Ovary (tissue), 9 donors: ENCODE measurements around the gene DLX6. TPM values are rescaled to one million over a fixed set of nuclear protein-coding genes. Genes with fewer than 3 reads are reported as not detected.

Experiments
- DNase-seq, 5 donors: peaks; one replicate each; pipeline ENCODE4 v3.0.0-alpha.2; 2019 to 2020
- H3K27ac ChIP-seq, 2 donors: fragments of 200-600 bp; one replicate each; pipeline versions ENCODE4 v1.5.1 to v1.8.0; 2019 to 2022
- H3K27me3 ChIP-seq: fragments of 200-600 bp; one replicate; pipeline ENCODE4 v1.8.0; 2022
- H3K36me3 ChIP-seq: fragments of 200-600 bp; sonication (generic); one replicate; pipeline ENCODE4 v1.5.1; 2019
- H3K4me1 ChIP-seq: one replicate; pipeline ENCODE4 v1.8.1; 2013; ENCODE audit warnings: mild to moderate bottlenecking, moderate library complexity; ENCODE audit not compliant: insufficient read depth
- H3K4me3 ChIP-seq: fragments of 200-600 bp; sonication (generic); one replicate; pipeline ENCODE4 v1.5.1; 2017
- H3K9me3 ChIP-seq, 2 donors: fragments of 200-600 bp in 1 of 2; sonication (generic) in 1 of 2; one replicate each; pipeline versions ENCODE4 v1.5.1 to v1.8.1; 2013 to 2019; ENCODE audit warnings: mild to moderate bottlenecking in 1 of 2, moderate library complexity in 1 of 2
- CTCF ChIP-seq, 3 donors: fragments of 450-650 bp in 2 of 3; fragments of 200-600 bp in 1 of 3; IDR thresholded peaks; one replicate each; pipeline versions ENCODE4 v1.5.1 to v1.8.0; 2016 to 2022; ENCODE audit warnings: antibody characterized with exemption in 3 of 3, mild to moderate bottlenecking in 1 of 3
- EP300 ChIP-seq: sonication (generic); formaldehyde crosslinking; IDR thresholded peaks from one replicate; pipeline ENCODE4 v1.6.1; 2017; ENCODE audit warnings: antibody characterized with exemption
- POLR2A ChIP-seq: fragments of 450-650 bp; IDR thresholded peaks from one replicate; pipeline ENCODE4 v1.6.1; 2017; ENCODE audit warnings: antibody characterized with exemption, mild to moderate bottlenecking, moderate library complexity
- WGBS, 3 donors: extraction: QIAGEN DNeasy Blood & Tissue Kit in 1 of 3; methylation state at CpG; one replicate each; pipeline versions ENCODE4 v1.1.5 to v1.1.7; 2013 to 2017; 5-methylcytosine and 5-hydroxymethylcytosine counted together
- intact Hi-C, 4 donors: fragments of 100-400 bp; cut with DNase I; formaldehyde crosslinking; loops; one replicate each; pipeline versions ENCODE4 v1.11.0 to v1.15.1; 2022 to 2023
- polyA plus RNA-seq, 2 donors: library from polyadenylated mRNA; stranded (reverse); fragments of 200-250 nt in 1 of 2; fragments of 350-450 nt in 1 of 2; fragmentation: Illumina TruSeq in 1 of 2; extraction: RNeasy Lipid Tissue Mini Kit (QIAGEN cat#74804) in 1 of 2; gene quantifications; one replicate each; pipeline ENCODE4 v1.2.3, GENCODE V29; 2013 to 2014
- total RNA-seq, 7 donors: library from RNA; depleted of rRNA in 2 of 7; stranded (reverse); fragments of >200 nt in 2 of 7; fragmentation: NEBNext Ultra II Directional in 3 of 7; extraction: Animal tissue kit (Norgen Biotek cat#: 25700) in 3 of 7; gene quantifications; one replicate each; pipeline versions ENCODE4 v1.1.0 to v1.2.4, GENCODE V29; 2016 to 2023
- donor health status: DM: no; HTN: no; CAD: no; lungs with moderate emphysema.
- donor health status: DM: no; HTN: no; CAD: no.
- donor health status: Bipolar disorder and iron deficiency.
- donor health status: DM: yes; HTN: yes; CAD: no.
- donor health status: DM: no; HTN: no; CAD: no.
- donor health status: DM: yes; HTN: yes; CAD: no.

The DLX6 gene
- total and polyA plus RNA-seq, 9 donors: 0.10 to 0.95 (median 0.20) TPM; not detected in 2

- Histone ChIP-seq H3K9me3 (no peaks in the 10 kb centered on the region), H3K27me3 (no peaks in the 10 kb centered on the region), H3K36me3 (no peaks in the 10 kb centered on the region), H3K4me3 (no peak overlapping the region), H3K27ac (no peak overlapping the region), H3K4me1 (peaks cover 2% of the 10 kb centered on the region)
- intact Hi-C loops: loop anchor here in 3 of 4 donors (10.0 kb wide), 2 partner anchors 1108 to 1298 kb away; no protein-coding TSS in a partner anchor
- no peak for DNase-seq
- WGBS, 3 donors: 19 to 40% (median 35%) methylated on average over 35 of the region's 35 CpGs
- TF ChIP-seq EP300 (no peak), POLR2A (no peak), CTCF (IDR thresholded peaks at IDR 0.05) (no peak)
These were observed 17.3 kb downstream of the DLX6 start for GRCh38 chr7:97022491-97023306.

GRCh38 chr7:97024209-97025129 is 19.1 kb downstream of the DLX6 start, which contains the start of gene DLX5:
Gene DLX5 (minus strand): TSS chr7:97024831. CDS start chr7:97024623, 208 bp downstream.
- intact Hi-C loops: loop anchor here (5.0 to 10.0 kb wide), 4 partner anchors 947 to 1300 kb away; no protein-coding TSS in a partner anchor
- 1 to 2% (median 1%) methylated on average over 59 to 60 of the region's 60 CpGs for WGBS, 3 donors
- TF ChIP-seq EP300 (no peak), CTCF (IDR thresholded peaks at IDR 0.05) (no peak), POLR2A (no peak)
- H3K4me3 ChIP-seq: peak within 1 kb of the TSS; percentile 30
- H3K36me3 ChIP-seq: no peaks in the 10 kb centered on the region
- no peaks in the 10 kb centered on the region for H3K27me3 ChIP-seq
- peak in 4 of 5 donors; percentile 49 to 62 (median 54) for DNase-seq
- H3K9me3 ChIP-seq: no peaks in the 10 kb centered on the region
- H3K4me1 ChIP-seq: peaks cover 2% of the 10 kb centered on the region
- no peak within 1 kb of the TSS for H3K27ac ChIP-seq

- no peaks in the 10 kb centered on the region for H3K36me3 ChIP-seq
- H3K4me3 ChIP-seq: no peak overlapping the region
- H3K27ac ChIP-seq: no peak overlapping the region
- intact Hi-C loops: loop anchor here (5.0 to 10.0 kb wide), 4 partner anchors 948 to 1300 kb away; no protein-coding TSS in a partner anchor
- no peaks in the 10 kb centered on the region for H3K9me3 ChIP-seq
- 7 to 13% (median 10%) methylated on average over 8 of the region's 8 CpGs for WGBS, 3 donors
- H3K4me1 ChIP-seq: peaks cover 2% of the 10 kb centered on the region
- no peak for TF ChIP-seq POLR2A
- TF ChIP-seq CTCF (IDR thresholded peaks at IDR 0.05): no peak
- no peak for TF ChIP-seq EP300
- H3K27me3 ChIP-seq: no peaks in the 10 kb centered on the region
- no peak for DNase-seq
These were observed 19.8 kb downstream of the DLX6 start for GRCh38 chr7:97025130-97025499.

GRCh38 chr7:97025983-97026714 is 20.8 kb downstream of the DLX6 start:
- no peak for TF ChIP-seq EP300
- no peak for TF ChIP-seq POLR2A
- no peak for TF ChIP-seq CTCF (IDR thresholded peaks at IDR 0.05)
- H3K27ac ChIP-seq: no peak overlapping the region
- intact Hi-C loops: loop anchor here (2.0 to 10.0 kb wide), 5 partner anchors 949 to 1301 kb away; no protein-coding TSS in a partner anchor
- H3K9me3 ChIP-seq: no peaks in the 10 kb centered on the region
- H3K4me1 ChIP-seq: peaks cover 2% of the 10 kb centered on the region
- no peak for DNase-seq
- 19 to 40% (median 33%) methylated on average over 29 of the region's 29 CpGs for WGBS, 3 donors
- no peak overlapping the region for H3K4me3 ChIP-seq
- H3K36me3 ChIP-seq: no peaks in the 10 kb centered on the region
- H3K27me3 ChIP-seq: no peaks in the 10 kb centered on the region
